Transverse colon (tissue), 4 donors: Measurements from ENCODE around the gene ZNF628. TPM values are rescaled to one million over a fixed set of nuclear protein-coding genes. Genes with fewer than 3 reads are reported as not detected.

Experiments used
- DNase-seq: peaks from one replicate; pipeline ENCODE4 v3.0.0-alpha.2; 2019
- H3K27ac ChIP-seq, 4 donors: fragments of 200-600 bp; sonication (generic); 2 replicates each; pipeline ENCODE4 v1.5.1; 2016 to 2018; ENCODE audit warnings: inconsistent platforms in 4 of 4
- H3K27me3 ChIP-seq: fragments of 200-600 bp; sonication (generic); 2 replicates; pipeline ENCODE4 v1.5.1; 2017; ENCODE audit warnings: inconsistent platforms
- H3K36me3 ChIP-seq, 4 donors: fragments of 200-600 bp; sonication (generic); 2 replicates each; pipeline ENCODE4 v1.5.1; 2017 to 2019; ENCODE audit warnings: inconsistent platforms in 4 of 4
- H3K4me1 ChIP-seq, 4 donors: fragments of 200-600 bp; sonication (generic); 2 replicates each; pipeline ENCODE4 v1.5.1; 2017 to 2020; ENCODE audit warnings: inconsistent platforms in 4 of 4
- H3K4me3 ChIP-seq, 4 donors: fragments of 200-600 bp; sonication (generic); 1 replicate in 1 of 4; 2 replicates in 3 of 4; pipeline versions ENCODE4 v1.5.1 to v1.6.1; 2017 to 2019; ENCODE audit warnings: inconsistent platforms in 4 of 4
- H3K9me3 ChIP-seq, 2 donors: fragments of 200-600 bp; sonication (generic); 2 replicates each; pipeline ENCODE4 v1.5.1; 2017 to 2019; ENCODE audit warnings: inconsistent platforms in 2 of 2
- CTCF ChIP-seq, 5 experiments: fragments of 200-600 bp in 3 of 5; fragments of 450-650 bp in 2 of 5; sonication (generic) in 3 of 5; IDR thresholded peaks; 1 replicate in 2 of 5; 2 replicates in 3 of 5; pipeline ENCODE4 v1.5.1; 2016 to 2017; ENCODE audit warnings: antibody characterized with exemption in 5 of 5, inconsistent platforms in 3 of 5, mild to moderate bottlenecking in 2 of 5, moderate library complexity in 1 of 5
- EP300 ChIP-seq: sonication (generic); formaldehyde crosslinking; IDR thresholded peaks from one replicate; pipeline ENCODE4 v1.6.1; 2017; ENCODE audit warnings: antibody characterized with exemption, low read depth
- POLR2A ChIP-seq: fragments of 450-650 bp; IDR thresholded peaks from one replicate; pipeline ENCODE4 v1.6.1; 2016; ENCODE audit warnings: antibody characterized with exemption, mild to moderate bottlenecking, moderate library complexity
- POLR2AphosphoS5 ChIP-seq, 3 donors: sonication (generic); formaldehyde crosslinking; IDR thresholded peaks; one replicate each; pipeline ENCODE4 v1.6.1; 2016; ENCODE audit warnings: antibody characterized with exemption in 3 of 3
- WGBS, 2 donors: methylation state at CpG; one replicate each; pipeline ENCODE4 v1.1.5; 2018; ENCODE audit warnings: low coverage in 1 of 2; 5-methylcytosine and 5-hydroxymethylcytosine counted together
- in situ Hi-C, 4 donors: fragments of 200-750 bp; cut with MboI; loops; one replicate each; pipeline versions ENCODE4 v1.15.0 to v1.15.1; 2017; ENCODE audit warnings: low sequenced_read_pairs in 3 of 4, low pct_ligation_motif_present in 1 of 4, low pct_unique_long_range_greater_than_20kb in 1 of 4
- intact Hi-C: fragments of 100-400 bp; cut with DNase I; formaldehyde crosslinking; loops from one replicate; pipeline ENCODE4 v1.15.1; 2023; ENCODE audit warnings: low total_unique reads
- total RNA-seq, 4 donors: library from RNA; depleted of rRNA; stranded (reverse); fragments of >200 nt; gene quantifications; one replicate each; pipeline ENCODE4 v1.1.0, GENCODE V29; 2016

The ZNF628 gene
- total RNA-seq, 4 donors from 2014 or later, result 5.9 to 7.6 (median 6.4) TPM

- Histone ChIP-seq H3K27me3 (no peaks in the 10 kb centered on the region), H3K27ac (no peak overlapping the region), H3K4me3 (no peak overlapping the region), H3K4me1 (peaks cover 0 to 10% (median 3%) of the 10 kb centered on the region in 4 donors), H3K36me3 (no peaks in the 10 kb centered on the region), H3K9me3 (no peaks in the 10 kb centered on the region)
- in situ Hi-C loops (no loop called here), intact Hi-C loops (no loop called here)
- no peak for DNase-seq
- 69 to 100% methylated on average over 1 to 14 of the region's 14 CpGs for WGBS, 2 donors
- no peak for TF ChIP-seq POLR2A
- TF ChIP-seq CTCF (IDR thresholded peaks at IDR 0.05), result no peak
- TF ChIP-seq POLR2AphosphoS5 (IDR thresholded peaks at IDR 0.05), result no peak
- no peak for TF ChIP-seq EP300
These were observed 44.4 kb downstream of the ZNF628 start for GRCh38 chr19:55520691-55521292.

GRCh38 chr19:55525289-55526101, 49.1 kb downstream of the ZNF628 start:
- no peaks in the 10 kb centered on the region for H3K9me3 ChIP-seq
- no peak overlapping the region for H3K4me3 ChIP-seq
- TF ChIP-seq EP300 (no peak), POLR2A (no peak), POLR2AphosphoS5 (IDR thresholded peaks at IDR 0.05) (no peak), CTCF (IDR thresholded peaks at IDR 0.05) (no peak)
- no peak overlapping the region for H3K27ac ChIP-seq
- no peaks in the 10 kb centered on the region for H3K36me3 ChIP-seq
- peaks cover 4% of the 10 kb centered on the region for H3K27me3 ChIP-seq
- H3K4me1 ChIP-seq, result peaks cover 5 to 11% (median 10%) of the 10 kb centered on the region in 4 donors
- DNase-seq, result no peak
- in situ Hi-C loops, result no loop called here
- WGBS, 2 donors, result 52 to 58% methylated on average over 11 to 26 of the region's 29 CpGs
- intact Hi-C loops, result no loop called here

- no peak for TF ChIP-seq POLR2A
- no peak for TF ChIP-seq POLR2AphosphoS5 (IDR thresholded peaks at IDR 0.05)
- no peak for TF ChIP-seq EP300
- no peak for TF ChIP-seq CTCF (IDR thresholded peaks at IDR 0.05)
- H3K4me1 ChIP-seq, result peaks cover 5 to 11% (median 10%) of the 10 kb centered on the region in 4 donors
- H3K9me3 ChIP-seq, result no peaks in the 10 kb centered on the region
- H3K36me3 ChIP-seq, result no peaks in the 10 kb centered on the region
- WGBS, 2 donors, result 0 to 40% methylated on average over 2 to 23 of the region's 35 CpGs
- H3K4me3 ChIP-seq, result no peak overlapping the region
- no peak overlapping the region for H3K27ac ChIP-seq
- peaks cover 4% of the 10 kb centered on the region for H3K27me3 ChIP-seq
- intact Hi-C loops (no loop called here), in situ Hi-C loops (no loop called here)
- DNase-seq, result peak; percentile 80
These were observed 50.1 kb downstream of the ZNF628 start for GRCh38 chr19:55526216-55527196.
